DMS79 (cell line): ENCODE measurements around the gene ZNF594.
"Not testable (repeated sequence)": the region's sequence is repeated elsewhere in the genome, so short reads cannot be mapped to it uniquely, and the experiment has no call there.

Experiments
- DNase-seq: peaks from one replicate; lab custom pipeline; 2025; lab: John Stamatoyannopoulos, UW

Gene ZNF594

DNA sequence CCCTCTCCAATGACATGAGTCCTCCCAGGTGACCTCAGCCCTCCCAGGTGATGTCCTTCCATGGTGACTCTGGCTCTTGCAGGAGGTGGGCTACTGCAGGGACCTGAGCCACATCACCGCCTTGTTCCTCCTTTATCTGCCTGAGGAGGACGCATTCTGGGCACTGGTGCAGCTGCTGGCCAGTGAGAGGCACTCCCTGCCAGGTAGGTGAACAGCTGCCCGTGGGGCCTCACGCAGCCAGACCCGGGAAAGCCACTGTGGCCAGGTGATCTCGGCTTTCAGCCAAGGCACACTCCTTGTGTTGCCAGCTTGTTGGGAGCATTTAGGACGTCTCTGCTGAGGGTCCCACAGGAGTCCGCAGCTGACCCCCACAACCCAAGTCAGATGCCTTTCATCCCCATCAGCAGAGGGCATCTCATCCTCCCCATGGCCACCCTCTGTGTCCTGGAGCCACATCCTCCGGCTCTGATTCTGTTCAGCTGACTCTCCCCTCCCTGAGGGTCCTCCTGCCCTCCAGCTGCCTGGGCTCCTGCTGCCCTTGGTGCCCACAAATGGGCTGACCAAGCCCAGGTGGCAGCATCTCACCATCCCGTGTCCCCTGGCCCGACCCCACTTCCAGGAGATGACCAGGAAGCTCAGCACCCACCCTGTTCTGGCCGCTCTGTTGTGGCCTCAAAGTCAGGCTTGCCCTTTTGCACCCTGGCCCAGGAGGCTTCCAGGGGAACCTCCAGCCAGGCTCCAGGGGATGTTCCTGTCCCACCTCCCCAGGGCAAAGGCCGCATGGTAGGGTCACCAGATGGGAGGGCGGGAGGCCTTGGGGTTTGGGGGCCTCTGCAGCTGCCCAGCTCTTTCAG, 55.7 kb downstream of the ZNF594 start:
- no peak for DNase-seq

DNA sequence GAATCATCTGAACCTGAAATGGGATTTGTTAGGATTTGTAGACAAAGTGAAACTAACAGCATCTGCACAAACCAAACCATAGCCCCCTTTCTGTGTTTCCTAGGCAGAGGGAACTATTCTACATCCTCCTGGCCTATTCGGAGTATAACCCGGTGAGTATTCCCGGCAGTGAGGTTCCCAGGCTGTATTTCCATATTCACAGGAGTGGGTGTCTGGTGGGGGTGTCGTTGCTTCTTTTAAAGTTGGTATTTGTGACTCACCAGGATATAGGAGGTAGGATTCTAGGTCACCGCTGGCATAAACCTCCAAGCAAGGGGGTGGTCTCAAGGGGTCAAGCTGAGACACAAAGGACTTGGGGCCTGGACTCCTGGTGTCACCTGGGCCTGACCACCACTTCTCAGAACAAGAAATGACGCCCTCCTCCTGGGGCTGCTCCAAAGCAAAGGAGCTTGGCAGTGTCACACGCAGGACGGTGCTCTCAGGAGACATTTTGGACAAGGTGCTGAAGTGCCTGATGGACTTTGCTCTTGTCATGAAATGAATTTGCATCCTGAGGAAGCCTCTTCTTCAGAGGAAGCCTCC, 56.4 kb downstream of the ZNF594 start:
- DNase-seq, result not testable (repeated sequence)

DNA sequence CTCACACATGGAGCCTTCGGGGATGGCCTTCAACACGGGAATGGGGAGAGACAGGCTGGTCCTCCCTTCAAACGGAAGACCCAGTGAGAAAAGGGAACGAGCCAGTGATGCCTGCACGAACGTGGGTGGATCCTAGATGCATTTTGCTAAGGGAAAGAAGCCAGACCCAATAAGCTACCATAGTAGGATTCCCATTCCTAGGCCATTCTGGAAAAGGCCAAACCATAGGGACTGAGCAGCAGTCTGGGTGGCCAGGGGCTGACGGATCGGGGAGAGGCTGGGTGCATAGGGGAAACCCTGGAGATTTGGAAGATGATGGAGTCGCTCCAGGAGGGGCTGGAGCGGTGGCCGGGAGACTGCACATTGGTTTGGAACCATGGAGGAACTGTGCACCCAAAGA, 57.1 kb downstream of the ZNF594 start:
- DNase-seq, result not testable (repeated sequence)

DNA sequence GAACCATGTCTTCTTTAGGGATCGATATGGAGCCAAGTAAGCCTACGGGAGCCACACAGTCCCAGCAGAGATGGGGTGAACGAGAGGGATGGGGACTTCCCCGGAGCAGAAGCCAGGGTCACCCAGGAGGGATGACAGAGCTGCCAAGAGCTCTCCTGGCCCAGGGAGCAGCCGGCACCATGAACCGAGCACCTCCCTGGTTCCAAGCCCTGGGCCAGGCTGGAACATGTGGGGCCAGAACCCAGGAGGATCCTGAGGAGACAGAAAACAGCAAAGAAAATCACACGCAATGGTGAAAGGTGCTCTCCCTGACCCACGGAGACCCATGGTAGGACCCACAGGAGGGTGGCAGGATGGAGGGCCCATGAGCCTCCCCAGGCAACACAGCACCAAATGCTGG, 57.7 kb downstream of the ZNF594 start:
- DNase-seq, result not testable (repeated sequence)

DNA sequence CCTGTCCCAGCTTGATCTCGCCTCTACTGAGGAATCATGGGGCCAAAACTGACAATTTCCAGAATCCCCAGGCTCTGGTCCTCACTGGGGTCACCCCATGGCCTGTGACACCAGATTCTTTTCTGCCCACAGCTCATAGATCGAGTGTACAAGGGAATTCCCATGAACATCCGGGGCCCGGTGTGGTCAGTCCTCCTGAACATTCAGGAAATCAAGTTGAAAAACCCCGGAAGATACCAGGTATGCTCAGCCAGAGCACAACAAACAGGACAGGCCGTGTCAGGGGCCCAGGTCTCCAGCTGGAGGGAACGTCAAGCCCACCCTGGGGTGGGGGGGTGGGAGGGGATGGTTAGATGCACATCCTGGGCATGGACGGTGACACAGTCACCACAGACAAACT, 58.4 kb downstream of the ZNF594 start:
- DNase-seq, result no peak

DNA sequence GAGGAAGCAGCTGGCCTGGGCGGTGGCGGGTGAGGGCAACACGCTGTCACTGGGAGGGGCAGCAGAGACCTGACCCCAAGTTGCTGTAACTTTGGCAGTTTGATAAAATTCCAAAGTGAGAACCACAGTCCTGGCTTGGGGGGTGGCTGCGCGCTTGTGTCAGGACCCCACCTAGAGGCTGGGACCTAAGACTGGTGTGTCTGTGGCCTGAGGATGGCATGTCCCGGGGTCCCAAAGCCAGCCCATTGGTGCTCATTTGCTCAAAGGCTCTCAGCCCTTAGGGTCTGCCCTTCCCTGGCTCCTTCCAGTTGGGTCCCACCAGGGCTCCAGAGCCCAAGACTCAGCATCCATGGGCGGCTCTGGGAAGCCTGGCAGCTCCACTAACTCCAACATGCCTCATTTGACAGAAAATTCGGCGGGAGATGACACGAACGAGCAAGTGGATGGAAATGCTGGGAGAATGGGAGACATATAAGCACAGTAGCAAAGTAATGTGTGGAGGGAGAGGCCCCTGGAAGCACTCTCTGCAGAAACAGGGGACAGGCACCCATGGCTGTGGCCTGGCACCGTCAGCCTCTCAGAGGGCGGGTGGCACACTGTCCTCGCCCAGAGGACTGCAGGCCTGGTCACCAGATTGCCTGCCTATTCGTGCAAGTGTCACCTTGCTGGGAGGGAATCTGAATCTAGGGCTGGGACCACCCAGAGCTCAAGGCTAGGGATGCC, 59.0 kb downstream of the ZNF594 start:
- not testable (repeated sequence) for DNase-seq

DNA sequence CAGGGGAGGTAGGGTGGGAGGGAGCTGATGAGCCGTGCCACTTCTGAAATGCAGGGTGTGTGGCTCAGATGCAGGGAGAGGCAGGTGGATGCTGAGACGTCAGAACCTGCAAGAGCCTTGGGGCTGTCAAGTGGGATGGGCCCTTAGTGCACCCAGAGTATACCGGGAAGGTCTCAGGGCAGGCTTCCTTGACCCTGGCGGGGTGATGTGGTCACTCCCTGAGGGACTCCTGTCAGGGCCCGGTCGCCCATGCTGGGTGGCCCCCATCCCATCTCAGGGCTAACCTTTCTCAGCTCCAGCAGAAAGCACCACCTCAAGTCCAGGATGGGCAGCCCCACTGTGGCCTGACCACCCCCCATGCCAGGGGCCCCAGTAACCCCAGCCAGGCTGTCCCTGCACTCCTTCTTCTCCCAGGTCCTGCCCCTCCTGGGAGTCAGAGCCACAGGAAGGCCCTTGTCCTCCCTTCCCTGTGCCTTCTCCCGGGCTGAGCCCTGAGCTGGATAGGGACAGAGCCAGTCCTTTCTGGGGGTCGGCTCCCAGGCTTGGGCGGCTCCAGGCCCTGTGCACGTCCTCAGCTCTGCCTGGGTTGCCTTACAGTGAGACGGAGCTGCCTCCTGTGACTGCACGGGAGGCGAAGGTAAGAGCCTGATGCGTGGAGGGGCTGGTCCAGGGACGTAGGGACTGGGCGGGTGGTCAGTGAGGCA, 59.7 kb downstream of the ZNF594 start:
- DNase-seq, result not testable (repeated sequence)

DNA sequence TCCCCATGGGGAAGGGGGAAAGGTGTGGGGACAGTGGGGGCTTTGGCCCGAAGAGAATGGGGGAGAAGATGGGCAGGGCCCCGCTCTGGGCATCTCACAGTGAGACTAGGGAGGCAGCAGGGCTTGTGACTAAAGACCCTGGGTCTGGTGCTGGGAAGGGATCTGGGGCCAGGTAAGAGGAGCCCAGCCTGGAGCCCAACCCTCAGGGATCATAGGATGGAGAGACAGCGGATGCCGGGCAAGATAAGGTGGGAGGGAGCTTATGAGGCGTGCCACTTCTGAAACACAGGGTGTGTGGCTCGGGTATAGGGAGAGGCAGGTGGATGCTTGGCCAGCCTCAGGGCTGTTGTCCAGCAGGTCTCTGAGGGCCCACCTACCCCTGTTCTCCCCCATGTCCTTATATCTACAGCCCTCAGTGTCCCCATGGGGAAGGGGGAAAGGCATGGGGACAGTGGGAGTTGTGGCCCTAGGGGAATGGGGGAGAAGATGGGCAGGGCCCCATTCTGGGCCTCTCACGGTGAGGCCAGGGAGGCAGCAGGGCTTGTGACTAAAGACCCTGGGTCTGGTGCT, 60.4 kb downstream of the ZNF594 start:
- no peak for DNase-seq

DNA sequence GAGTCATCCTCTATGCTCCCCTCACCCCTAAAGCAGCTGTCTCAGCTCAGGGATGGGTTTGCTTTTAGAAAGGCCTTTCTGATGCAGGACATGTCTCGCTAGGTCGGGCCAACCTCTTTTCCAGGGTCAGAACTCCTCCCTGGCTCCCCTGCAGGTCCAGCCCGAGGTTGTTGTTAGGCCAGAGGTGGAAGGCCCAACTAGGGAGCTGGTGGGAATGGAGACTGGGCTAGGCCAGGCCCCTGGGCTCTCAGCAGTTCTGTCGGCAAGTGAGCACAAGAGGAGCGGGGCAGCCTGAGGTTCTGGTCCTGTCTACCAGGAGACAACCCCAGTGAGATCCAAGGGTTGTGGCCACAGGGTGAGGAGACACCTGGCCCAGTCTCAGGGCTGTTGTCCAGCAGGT, 61.0 kb downstream of the ZNF594 start:
- not testable (repeated sequence) for DNase-seq

DNA sequence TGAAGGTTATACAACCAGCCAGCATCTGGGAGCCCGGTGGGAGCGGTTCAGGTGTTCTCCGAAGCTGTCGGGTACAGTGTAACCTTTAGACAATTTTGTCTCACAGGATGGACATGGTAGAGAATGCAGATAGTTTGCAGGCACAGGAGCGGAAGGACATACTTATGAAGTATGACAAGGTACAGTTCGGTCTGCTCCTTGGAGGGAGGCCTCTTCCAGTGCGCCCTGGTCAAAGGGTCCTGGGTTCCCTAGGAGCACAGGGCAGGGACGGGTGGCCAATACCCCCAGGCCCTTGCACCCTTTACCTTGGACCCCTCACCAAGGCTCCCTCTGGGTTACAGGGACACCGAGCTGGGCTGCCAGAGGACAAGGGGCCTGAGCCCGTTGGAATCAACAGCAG, 61.4 kb downstream of the ZNF594 start:
- not testable (repeated sequence) for DNase-seq

DNA sequence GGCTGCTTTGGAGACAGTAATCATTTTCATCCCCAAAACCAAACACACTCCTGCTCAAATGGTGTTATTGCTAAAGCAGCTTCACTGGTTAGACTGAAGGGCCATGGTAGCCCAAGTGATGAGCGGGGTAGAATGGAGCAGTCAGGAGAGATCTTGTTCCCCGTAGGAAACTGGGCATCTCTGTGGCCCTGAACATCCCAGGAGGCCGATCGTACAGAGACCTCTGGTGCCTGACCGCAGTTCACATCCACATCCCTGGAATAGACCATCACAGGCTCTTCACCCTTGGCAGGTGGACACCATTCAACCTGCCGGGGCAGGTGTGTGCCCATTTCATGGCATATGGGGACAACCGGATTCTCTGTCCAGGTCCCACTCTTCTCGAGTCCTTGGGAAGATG, 61.9 kb downstream of the ZNF594 start:
- not testable (repeated sequence) for DNase-seq
